ENCODE measurements around the gene SVIL.

DNA sequence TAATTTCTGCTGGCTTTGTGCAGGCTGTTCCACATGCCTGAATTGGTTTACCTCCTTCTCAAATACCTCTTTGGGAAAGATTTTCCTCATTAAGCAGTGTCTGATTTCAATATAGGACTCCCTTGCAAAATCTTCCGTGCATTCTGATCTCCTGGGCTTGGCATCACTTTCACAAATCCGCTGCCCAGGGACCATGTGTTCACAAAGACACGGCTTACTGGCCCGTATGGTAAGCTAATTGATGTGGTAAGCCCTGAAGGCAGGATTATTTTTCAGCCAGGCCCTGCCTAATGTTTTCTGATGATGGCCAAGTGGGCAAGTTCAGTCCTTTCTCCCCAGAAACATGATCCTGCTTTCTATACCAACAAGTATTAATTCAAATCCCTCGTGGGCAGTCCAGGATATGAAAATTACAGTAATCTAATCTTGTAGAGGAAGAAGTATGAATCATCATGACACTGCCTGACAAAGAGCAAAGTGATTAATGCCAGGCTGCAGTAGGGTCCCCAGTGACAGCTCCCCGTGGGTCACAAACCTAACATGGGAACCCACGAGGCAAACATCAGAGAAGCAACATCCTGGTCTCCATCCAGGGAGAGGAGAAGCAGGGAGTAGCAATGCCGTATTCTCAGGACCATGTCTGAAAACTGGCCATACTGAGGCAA is 11.6 kb upstream of the SVIL start:
- TF ChIP-seq, protein P1, sequence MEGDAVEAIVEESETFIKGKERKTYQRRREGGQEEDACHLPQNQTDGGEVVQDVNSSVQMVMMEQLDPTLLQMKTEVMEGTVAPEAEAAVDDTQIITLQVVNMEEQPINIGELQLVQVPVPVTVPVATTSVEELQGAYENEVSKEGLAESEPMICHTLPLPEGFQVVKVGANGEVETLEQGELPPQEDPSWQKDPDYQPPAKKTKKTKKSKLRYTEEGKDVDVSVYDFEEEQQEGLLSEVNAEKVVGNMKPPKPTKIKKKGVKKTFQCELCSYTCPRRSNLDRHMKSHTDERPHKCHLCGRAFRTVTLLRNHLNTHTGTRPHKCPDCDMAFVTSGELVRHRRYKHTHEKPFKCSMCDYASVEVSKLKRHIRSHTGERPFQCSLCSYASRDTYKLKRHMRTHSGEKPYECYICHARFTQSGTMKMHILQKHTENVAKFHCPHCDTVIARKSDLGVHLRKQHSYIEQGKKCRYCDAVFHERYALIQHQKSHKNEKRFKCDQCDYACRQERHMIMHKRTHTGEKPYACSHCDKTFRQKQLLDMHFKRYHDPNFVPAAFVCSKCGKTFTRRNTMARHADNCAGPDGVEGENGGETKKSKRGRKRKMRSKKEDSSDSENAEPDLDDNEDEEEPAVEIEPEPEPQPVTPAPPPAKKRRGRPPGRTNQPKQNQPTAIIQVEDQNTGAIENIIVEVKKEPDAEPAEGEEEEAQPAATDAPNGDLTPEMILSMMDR (IDR thresholded peaks at IDR 0.05; ENCODE audit: poor library complexity, severe bottlenecking) = no peak
- TF ChIP-seq EP300 (conservative IDR thresholded peaks at IDR 0.05; ENCODE audit: poor library complexity, severe bottlenecking) (no peak), POLR2AphosphoS5 (IDR thresholded peaks at IDR 0.05) (no peak)
